OCI-LY7 (cell line): ENCODE measurements around the gene SLC35F2. TPM values are rescaled to one million over a fixed set of nuclear protein-coding genes. Genes with fewer than 3 reads are reported as not detected.

Source experiments
- BruUV-seq: library from RNA; stranded (reverse); fragments of 400-500 nt; replicated peaks from 2 replicates; lab custom pipeline; 2021; lab: Mats Ljungman, UMichigan
- CTCF ChIA-PET: fragments of 300-600 bp; sonication (Branson Sonifier 250); formaldehyde crosslinking; loops from one replicate; lab custom pipeline; 2022; ENCODE audit warnings: antibody characterized with exemption; ENCODE audit not compliant: unreplicated experiment; lab: Charles Lee
- POLR2A ChIA-PET: fragments of 300-600 bp; sonication (Branson Sonifier 250); formaldehyde crosslinking; loops from one replicate; lab custom pipeline; 2022; ENCODE audit warnings: antibody characterized with exemption; lab: Charles Lee
- DNase-seq: peaks from one replicate; pipeline ENCODE4 v3.0.0-alpha.2; 2015; ENCODE audit warnings: low spot score
- H2AFZ ChIP-seq: fragments of 200-600 bp; sonication (generic), shearing (Covaris generic); 2 replicates; pipeline ENCODE4 v1.6.1; 2014; ENCODE audit warnings: mild to moderate bottlenecking, antibody characterized with exemption, low read length, moderate library complexity
- H3K27ac ChIP-seq: fragments of 200-600 bp; sonication (generic); 2 replicates; pipeline ENCODE4 v1.5.1; 2014; ENCODE audit warnings: mixed run types, low read depth, mild to moderate bottlenecking, moderate library complexity, low read length, inconsistent platforms; ENCODE audit not compliant: poor library complexity, severe bottlenecking
- H3K36me3 ChIP-seq: fragments of 200-600 bp; sonication (generic); 2 replicates; pipeline ENCODE4 v1.6.1; 2014; ENCODE audit warnings: mild to moderate bottlenecking, antibody characterized with exemption, low read length, moderate library complexity, mixed read lengths; ENCODE audit not compliant: insufficient read depth
- H3K4me1 ChIP-seq: fragments of 200-600 bp; sonication (generic); 2 replicates; pipeline ENCODE4 v1.5.1; 2014; ENCODE audit warnings: mild to moderate bottlenecking, low read length; ENCODE audit not compliant: insufficient read depth, poor library complexity, severe bottlenecking
- H3K4me2 ChIP-seq: fragments of 200-600 bp; sonication (generic); 2 replicates; pipeline ENCODE4 v1.6.1; 2014; ENCODE audit warnings: mild to moderate bottlenecking, low read length
- H3K4me3 ChIP-seq: fragments of 200-600 bp; sonication (generic); 2 replicates; pipeline ENCODE4 v1.5.1; 2014; ENCODE audit warnings: mild to moderate bottlenecking, low read depth, low read length; ENCODE audit not compliant: poor library complexity, severe bottlenecking
- H3K79me2 ChIP-seq: fragments of 200-600 bp; sonication (generic); 2 replicates; pipeline ENCODE4 v1.6.1; 2016; ENCODE audit warnings: low read depth, mild to moderate bottlenecking, low read length, moderate library complexity, mixed read lengths; ENCODE audit not compliant: insufficient read depth
- H3K9me2 ChIP-seq: fragments of 200-600 bp; sonication (generic); 2 replicates; pipeline ENCODE4 v1.6.1; 2016; ENCODE audit warnings: mild to moderate bottlenecking, low read length, mixed read lengths; ENCODE audit not compliant: insufficient read depth
- H3K9me3 ChIP-seq: fragments of 200-600 bp; sonication (generic); 2 replicates; pipeline ENCODE4 v1.6.1; 2014; ENCODE audit warnings: mild to moderate bottlenecking, mixed run types, low read length, mixed read lengths
- H4K20me1 ChIP-seq: fragments of 200-600 bp; sonication (generic); 2 replicates; pipeline ENCODE4 v1.6.1; 2014; ENCODE audit warnings: mild to moderate bottlenecking, antibody characterized with exemption, low read length, moderate library complexity, mixed read lengths; ENCODE audit not compliant: insufficient read depth
- CTCF ChIP-seq: fragments of 200-600 bp; sonication (generic); conservative IDR thresholded peaks from 2 replicates; pipeline ENCODE4 v1.5.1; 2014; ENCODE audit warnings: mild to moderate bottlenecking, antibody characterized with exemption, low read length, moderate library complexity, mixed read lengths
- EZH2phosphoT487 ChIP-seq: fragments of 200-600 bp; sonication (generic); IDR thresholded peaks from 2 replicates; pipeline ENCODE4 v1.6.1; 2018; ENCODE audit warnings: low read depth, borderline replicate concordance, mild to moderate bottlenecking, mixed run types, antibody characterized with exemption, low read length, moderate library complexity, mixed read lengths
- intact Hi-C: fragments of 100-400 bp; cut with micrococcal nuclease; formaldehyde crosslinking; loops from one replicate; pipeline ENCODE4 v1.10.0; 2022; ENCODE audit not compliant: unreplicated experiment
- total RNA-seq, 2 experiments: library from RNA; depleted of rRNA in 1 of 2; stranded (reverse); fragments of >200 nt in 1 of 2; shearing (Covaris generic) in 1 of 2; gene quantifications; 2 replicates each; pipeline ENCODE4 v1.2.3, GENCODE V29; 2014 to 2022

Gene SLC35F2
- total RNA-seq, 2 experiments from 2014 or later: 21.1 to 23.3 TPM

DNA sequence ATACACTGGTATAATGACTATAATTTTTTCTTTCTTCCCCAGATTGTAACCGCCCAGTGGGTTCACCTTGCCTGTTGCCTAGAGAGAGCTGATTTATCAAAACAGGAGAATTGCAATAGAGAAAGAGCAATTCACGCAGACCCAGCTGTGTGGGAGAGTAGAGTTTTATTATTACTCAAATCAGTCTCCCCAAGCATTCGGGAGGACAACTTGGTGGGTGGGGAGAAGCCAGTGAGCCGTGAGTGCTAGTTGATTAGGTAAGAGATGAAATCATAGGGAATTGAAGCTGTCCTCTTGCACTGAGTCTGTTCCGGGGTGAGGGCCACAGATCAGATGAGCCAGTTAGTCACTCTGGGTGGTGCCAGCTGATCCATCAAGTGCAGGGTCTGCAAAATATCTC lies 73.2 kb downstream of the SLC35F2 start:
- Histone ChIP-seq H3K36me3 (no peaks in the 10 kb centered on the region), H3K79me2 (no peaks in the 10 kb centered on the region), H3K9me3 (no peaks in the 10 kb centered on the region), H3K9me2 (no peaks in the 10 kb centered on the region), H3K27ac (no peak overlapping the region), H3K4me1 (no peaks in the 10 kb centered on the region), H3K4me3 (no peak overlapping the region), H4K20me1 (no peaks in the 10 kb centered on the region), H3K4me2 (no peak overlapping the region), H2AFZ (no peak overlapping the region)
- POLR2A ChIA-PET: interaction anchor here (0.6 kb wide), 1 partner anchor 341 kb away, joined by 6 read pairs; no protein-coding TSS in a partner anchor
- DNase-seq: no peak
- no peak for TF ChIP-seq CTCF
- TF ChIP-seq EZH2phosphoT487: no peak
- CTCF ChIA-PET: no interaction called here
- intact Hi-C loops: no loop called here
- no TSS peak for BruUV-seq

GRCh38 chr11:107783121-107783520 lies 75.5 kb downstream of the SLC35F2 start:
- H3K27ac ChIP-seq: no peak overlapping the region

More at GRCh38 chr11:107783121-107783520, 75.5 kb downstream of the SLC35F2 start:
- no peak overlapping the region for H3K4me2 ChIP-seq
- BruUV-seq: no TSS peak
- H3K79me2 ChIP-seq: no peaks in the 10 kb centered on the region
- H3K9me3 ChIP-seq: no peaks in the 10 kb centered on the region
- CTCF ChIA-PET: no interaction called here
- H3K9me2 ChIP-seq: no peaks in the 10 kb centered on the region
- H3K4me1 ChIP-seq: no peaks in the 10 kb centered on the region
- no peaks in the 10 kb centered on the region for H4K20me1 ChIP-seq
- no peaks in the 10 kb centered on the region for H3K36me3 ChIP-seq
- no peak overlapping the region for H3K4me3 ChIP-seq
- DNase-seq: no peak
- TF ChIP-seq EZH2phosphoT487: no peak
- TF ChIP-seq CTCF: no peak
- POLR2A ChIA-PET: interaction anchor here (0.8 kb wide), 1 partner anchor 33 kb away, joined by 5 read pairs; no protein-coding TSS in a partner anchor
- intact Hi-C loops: no loop called here
- H2AFZ ChIP-seq: no peak overlapping the region
